ENCODE measurements around the gene NCOA3. TPM values are rescaled to one million over a fixed set of nuclear protein-coding genes. Genes with fewer than 3 reads are reported as not detected.

NCOA3 gene
- polyA plus RNA-seq, 3 donors = 13.5 to 21.8 (median 21.3) TPM

- H3K4me1 ChIP-seq (ENCODE audit: control insufficient read depth in 1 of 2, insufficient read depth in 2 of 2, low read length in 2 of 2) = peaks cover 3 to 6% of the 10 kb centered on the region in 2 donors
- no peak overlapping the region for H2AFZ ChIP-seq (ENCODE audit: insufficient read depth, low read depth, low read length, poor library complexity, severe bottlenecking)
- intact Hi-C loops (cut with micrococcal nuclease) = no loop called here
- peaks cover 0 to 2% (median 0%) of the 10 kb centered on the region in 3 donors for H3K27me3 Mint-ChIP-seq (ENCODE audit: low read depth in 3 of 3)
- 97% methylated on average over 4 of the region's 8 CpGs for WGBS (ENCODE audit: insufficient coverage)
- H3K4me1 Mint-ChIP-seq = peaks cover 14% of the 10 kb centered on the region
- H3K27ac Mint-ChIP-seq = no peak overlapping the region
- H3K9me3 Mint-ChIP-seq = no peaks in the 10 kb centered on the region
- peaks cover 79% of the 10 kb centered on the region for H3K79me2 ChIP-seq (ENCODE audit: insufficient read depth, low read length)
- H3K36me3 Mint-ChIP-seq = peaks cover 47 to 70% of the 10 kb centered on the region in 2 donors
- peaks cover 19 to 67% of the 10 kb centered on the region in 2 donors for H3K36me3 ChIP-seq (replicated peaks in 1 of 2; ENCODE audit: control insufficient read depth in 1 of 2, insufficient read depth in 2 of 2, low read length in 2 of 2)
- H3K4me3 Mint-ChIP-seq = no peak overlapping the region
- no peak overlapping the region for H3K4me2 ChIP-seq (replicated peaks; ENCODE audit: extremely low read depth, low read length, poor library complexity, severe bottlenecking)
- H3K27me3 ChIP-seq (ENCODE audit: control insufficient read depth in 2 of 2, insufficient read depth in 2 of 2, low read length in 2 of 2) = no peaks in the 10 kb centered on the region
- H3K4me3 ChIP-seq (replicated peaks in 1 of 3; ENCODE audit: low read depth in 2 of 3, low read length in 3 of 3) = no peak overlapping the region
- H3K27ac ChIP-seq (ENCODE audit: low read depth in 1 of 2, low read length in 2 of 2) = no peak overlapping the region
- no peak overlapping the region for H3K9ac ChIP-seq (ENCODE audit: insufficient read depth, low read length, poor library complexity, severe bottlenecking)
- no peaks in the 10 kb centered on the region for H3K9me3 ChIP-seq (replicated peaks in 1 of 2; ENCODE audit: control insufficient read depth in 1 of 2, insufficient read depth in 1 of 2, low read length in 2 of 2)
- no peak for DNase-seq
- peaks cover 100% of the 10 kb centered on the region for H4K20me1 ChIP-seq (ENCODE audit: insufficient read depth, low read length)
- TF ChIP-seq CTCF (IDR thresholded peaks at IDR 0.05) = no peak
Measured at GRCh38 chr20:47588158-47588557, 86.5 kb downstream of the NCOA3 start.

GRCh38 chr20:47591231-47591630 lies 89.5 kb downstream of the NCOA3 start:
- Histone ChIP-seq H3K27me3 (ENCODE audit: control insufficient read depth in 2 of 2, insufficient read depth in 2 of 2, low read length in 2 of 2) (no peaks in the 10 kb centered on the region), H3K27ac (ENCODE audit: low read depth in 1 of 2, low read length in 2 of 2) (no peak overlapping the region), H3K9ac (ENCODE audit: insufficient read depth, low read length, poor library complexity, severe bottlenecking) (no peak overlapping the region), H3K79me2 (ENCODE audit: insufficient read depth, low read length) (peaks cover 82% of the 10 kb centered on the region), H4K20me1 (ENCODE audit: insufficient read depth, low read length) (peaks cover 100% of the 10 kb centered on the region), H3K4me1 (ENCODE audit: control insufficient read depth in 1 of 2, insufficient read depth in 2 of 2, low read length in 2 of 2) (no peaks in the 10 kb centered on the region), H2AFZ (ENCODE audit: insufficient read depth, low read depth, low read length, poor library complexity, severe bottlenecking) (no peak overlapping the region), H3K4me2 (replicated peaks; ENCODE audit: extremely low read depth, low read length, poor library complexity, severe bottlenecking) (no peak overlapping the region), H3K36me3 (replicated peaks in 1 of 2; ENCODE audit: control insufficient read depth in 1 of 2, insufficient read depth in 2 of 2, low read length in 2 of 2) (peaks cover 16 to 55% of the 10 kb centered on the region in 2 donors), H3K9me3 (replicated peaks in 1 of 2; ENCODE audit: control insufficient read depth in 1 of 2, insufficient read depth in 1 of 2, low read length in 2 of 2) (no peaks in the 10 kb centered on the region), H3K4me3 (replicated peaks in 1 of 3; ENCODE audit: low read depth in 2 of 3, low read length in 3 of 3) (no peak overlapping the region)
- peaks cover 0 to 2% (median 0%) of the 10 kb centered on the region in 3 donors for H3K27me3 Mint-ChIP-seq (ENCODE audit: low read depth in 3 of 3)
- DNase-seq = no peak
- no peaks in the 10 kb centered on the region for H3K4me1 Mint-ChIP-seq
- TF ChIP-seq CTCF (IDR thresholded peaks at IDR 0.05) = no peak
- WGBS (ENCODE audit: insufficient coverage) = no CpG with 5 or more reads among the region's 1 CpG
- H3K27ac Mint-ChIP-seq = no peak overlapping the region
- intact Hi-C loops (cut with micrococcal nuclease) = no loop called here
- no peak overlapping the region for H3K4me3 Mint-ChIP-seq
- peaks cover 38 to 68% of the 10 kb centered on the region in 2 donors for H3K36me3 Mint-ChIP-seq
- H3K9me3 Mint-ChIP-seq = no peaks in the 10 kb centered on the region

Measured in CD14-positive monocyte (primary cell).